HG02678 (cell line): Measurements from ENCODE around the gene FBXL16.
"Not testable (repeated sequence)": the region's sequence is repeated elsewhere in the genome, so short reads cannot be mapped to it uniquely, and the experiment has no call there.

Experiments used
- ATAC-seq: cut with Tn5 transposase; IDR thresholded peaks from one replicate; pipeline ENCODE4 v1.9.1; 2021; ENCODE audit warnings: mild to moderate bottlenecking, moderate library complexity; ENCODE audit not compliant: unreplicated experiment

Gene FBXL16

GRCh38 chr16:723695-724094 is 18.1 kb upstream of the FBXL16 start:
- no peak for ATAC-seq

DNA sequence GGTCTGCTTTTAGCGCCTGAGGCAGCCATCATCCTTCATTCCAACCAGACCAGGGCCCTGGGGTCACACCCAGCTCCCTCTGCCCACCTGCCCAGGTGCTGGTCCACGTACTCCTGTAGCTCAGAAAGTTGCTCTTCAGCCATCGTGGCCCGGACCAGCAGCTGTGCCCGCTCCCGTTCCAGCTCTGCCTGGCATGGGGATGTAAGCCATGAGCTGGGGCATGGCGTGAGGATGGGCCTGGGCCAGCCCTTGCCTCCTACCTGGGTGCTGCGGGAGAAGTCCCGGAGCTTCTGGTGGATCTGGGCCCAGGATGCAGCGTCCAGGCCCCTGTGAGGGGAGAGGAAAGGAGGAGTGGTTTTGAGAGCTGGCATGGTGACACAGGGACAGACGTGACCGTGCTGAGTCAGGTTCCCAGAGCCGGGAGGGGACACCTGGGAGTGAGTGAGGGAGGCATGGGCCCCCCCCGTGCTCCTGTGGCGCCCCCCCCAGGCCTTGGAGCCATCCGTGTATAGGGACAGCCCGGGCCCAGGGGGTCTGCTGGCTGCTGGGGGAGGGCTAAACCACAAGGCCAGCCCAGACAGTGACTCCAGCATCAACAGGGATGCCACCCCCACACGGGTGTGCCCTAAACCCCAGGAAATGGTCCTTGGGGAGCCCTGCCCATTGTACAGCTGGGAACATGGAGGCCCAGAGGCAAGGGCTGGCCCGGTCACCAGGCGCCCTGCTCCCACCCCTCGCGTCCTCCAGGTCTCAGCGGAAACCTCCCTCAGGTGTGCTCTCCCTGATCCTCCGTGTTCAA is 17.4 kb upstream of the FBXL16 start:
- no peak for ATAC-seq

GRCh38 chr16:721765-722540 is 16.4 kb upstream of the FBXL16 start:
- no peak for ATAC-seq

GRCh38 chr16:720990-721764 is 15.6 kb upstream of the FBXL16 start, which contains the start of gene ANTKMT:
ANTKMT (plus strand) TSS chr16:721146; CDS start chr16:721275, 129 bp downstream.
- peak; percentile 76 for ATAC-seq

- peak; percentile 22 for ATAC-seq
These were observed 14.9 kb upstream of the FBXL16 start for GRCh38 chr16:720447-720989.

DNA sequence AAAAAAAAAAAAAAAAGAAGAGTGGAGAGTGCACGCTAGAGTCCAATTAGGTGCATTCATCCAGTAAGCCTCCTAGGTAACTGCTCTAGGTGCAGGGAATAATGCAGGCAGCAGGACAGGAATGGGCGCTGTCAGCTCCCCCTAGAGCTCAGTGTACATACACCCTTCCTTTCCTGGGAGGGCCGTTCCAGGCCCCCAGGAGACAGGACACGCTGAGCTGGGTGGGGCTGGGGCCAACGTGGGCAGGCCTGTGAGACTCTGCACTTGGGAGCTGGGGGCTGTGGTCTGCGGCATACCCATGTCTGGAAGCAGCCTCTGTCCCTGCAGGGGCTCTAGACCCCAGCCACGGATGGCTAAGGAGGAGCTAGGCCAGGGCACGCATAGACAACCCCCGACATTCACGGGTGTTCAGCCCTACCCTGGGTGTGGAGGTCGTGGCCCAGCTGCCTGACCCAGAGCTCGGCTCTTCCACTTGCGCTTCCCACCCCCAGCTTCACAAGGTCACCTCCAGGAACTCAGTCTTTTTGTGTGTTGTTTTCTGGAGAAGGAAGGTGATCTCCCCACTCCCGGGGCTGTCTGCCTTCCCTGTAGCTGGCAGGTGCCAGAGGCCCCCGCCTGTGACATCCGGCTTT is 14.3 kb upstream of the FBXL16 start:
- ATAC-seq, result no peak

DNA sequence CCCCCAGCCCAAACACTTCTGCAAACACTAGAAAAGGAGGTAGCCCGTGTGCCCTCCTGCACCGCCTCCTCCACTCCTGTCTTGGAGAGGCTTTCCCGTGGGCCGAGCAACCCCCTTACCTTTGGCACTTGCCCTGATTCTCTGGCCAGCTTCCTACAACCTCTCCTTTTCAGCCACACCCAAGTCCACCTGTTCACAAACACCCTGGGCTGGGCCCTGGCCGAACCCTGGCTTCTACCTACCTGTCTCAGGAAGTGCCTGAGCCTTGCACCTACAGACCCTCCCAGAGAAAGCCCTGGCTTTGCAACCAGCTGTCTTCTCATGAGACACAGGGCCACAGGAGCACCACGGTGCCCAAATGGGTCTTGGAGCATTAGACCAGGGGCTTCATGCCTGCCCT is 13.3 kb upstream of the FBXL16 start:
- no peak for ATAC-seq

DNA sequence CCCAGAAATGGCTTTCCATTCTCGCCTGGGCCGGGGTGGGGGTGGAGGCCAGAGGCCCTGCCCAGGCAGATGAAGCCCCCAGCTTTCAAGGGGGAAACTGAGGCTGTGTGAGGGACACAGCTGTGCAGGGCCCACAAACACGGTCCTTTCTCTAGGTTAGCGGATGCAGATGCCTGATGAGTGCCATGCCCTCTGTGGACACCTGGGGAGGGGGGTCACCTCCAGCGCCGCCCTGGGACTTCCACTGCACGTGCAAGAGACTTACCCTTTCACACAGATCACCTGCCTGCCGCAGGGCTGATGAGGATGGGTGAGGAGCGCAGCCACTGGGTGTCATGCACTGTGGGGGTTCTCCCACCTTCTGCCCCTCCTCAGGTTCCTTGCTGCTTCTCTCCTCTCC is 12.8 kb upstream of the FBXL16 start:
- no peak for ATAC-seq

- ATAC-seq, result no peak
These were observed 12.0 kb upstream of the FBXL16 start for GRCh38 chr16:717450-718245.

- ATAC-seq, result no peak
These were observed 11.2 kb upstream of the FBXL16 start for GRCh38 chr16:716768-717325.

GRCh38 chr16:716200-716568 is 10.6 kb upstream of the FBXL16 start:
- no peak for ATAC-seq

GRCh38 chr16:715477-716199 is 10.0 kb upstream of the FBXL16 start:
- ATAC-seq, result peak; percentile 15

DNA sequence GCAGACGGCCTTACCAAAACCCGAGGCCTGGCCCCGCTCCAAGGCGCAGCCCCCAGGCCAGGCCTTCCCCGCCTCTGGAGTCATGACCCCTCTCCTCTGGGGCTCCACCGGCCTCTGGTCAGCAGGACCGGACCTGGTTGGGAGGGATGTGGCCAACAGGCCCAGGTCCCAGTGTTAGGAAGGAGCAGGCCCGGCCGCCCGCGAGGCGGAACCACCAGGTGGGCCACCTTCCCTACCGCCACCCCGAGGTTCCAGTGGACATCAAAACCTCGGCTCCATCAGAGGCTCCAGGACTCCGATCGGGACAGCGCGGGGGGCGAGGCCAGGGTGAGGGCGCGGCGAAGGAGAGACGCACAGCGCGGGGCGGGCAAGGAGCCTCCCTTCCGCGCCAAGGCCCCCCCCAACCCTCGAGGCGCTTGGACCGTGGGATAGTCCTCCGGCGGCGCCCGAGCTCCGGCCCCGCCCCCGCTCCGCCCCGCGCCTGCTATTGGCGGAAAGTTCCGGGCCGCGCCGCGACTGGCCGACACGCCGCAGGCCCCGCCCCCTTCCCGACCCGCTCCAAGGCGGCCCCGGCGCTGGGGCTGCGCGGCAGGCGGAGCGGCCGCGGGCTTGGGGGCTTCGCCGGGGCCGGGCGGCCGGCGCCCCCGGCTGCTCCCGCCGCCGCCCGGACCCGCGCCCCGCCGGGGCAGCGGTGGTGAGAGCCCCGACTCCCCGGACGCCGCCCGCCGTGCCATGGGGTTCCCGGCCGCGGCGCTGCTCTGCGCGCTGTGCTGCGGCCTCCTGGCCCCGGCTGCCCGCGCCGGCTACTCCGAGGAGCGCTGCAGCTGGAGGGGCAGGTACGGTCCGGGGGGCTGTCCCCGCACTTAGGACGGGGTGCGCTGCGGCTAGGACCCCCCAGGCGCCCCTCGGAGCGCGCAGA is 9.2 kb upstream of the FBXL16 start, which contains the start of gene METRN:
Gene METRN (plus strand): TSS at position 561 of the 919 bp plus-strand sequence. CDS start 172 bp downstream, at position 733.
- peak; percentile 84 for ATAC-seq

DNA sequence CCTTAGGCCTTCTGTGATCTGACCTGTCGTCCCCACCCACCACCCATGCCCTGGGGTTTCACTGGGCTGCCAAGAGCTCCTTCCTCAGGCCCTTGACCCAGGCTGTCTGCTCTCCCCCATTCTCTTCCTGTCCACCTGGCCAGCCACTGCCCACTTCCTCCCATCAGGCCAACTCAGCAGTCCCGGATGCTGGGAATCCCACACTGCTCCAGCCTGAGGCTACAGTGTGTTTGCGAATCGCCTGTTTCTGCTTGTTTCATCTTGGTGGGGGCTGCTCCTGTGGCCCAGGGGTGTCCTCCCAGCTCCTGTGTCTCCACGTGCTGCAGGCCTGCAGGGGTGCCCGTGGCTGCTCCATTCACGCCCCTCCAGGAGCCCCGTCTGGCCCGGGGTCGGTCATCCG is 8.5 kb upstream of the FBXL16 start:
- no peak for ATAC-seq

GRCh38 chr16:712740-713250 is 7.2 kb upstream of the FBXL16 start:
- ATAC-seq, result not testable (repeated sequence)

GRCh38 chr16:711548-712320 is 6.1 kb upstream of the FBXL16 start:
- no peak for ATAC-seq

GRCh38 chr16:711084-711483 is 5.5 kb upstream of the FBXL16 start:
- ATAC-seq, result no peak
